Cardiac muscle cell (in vitro differentiated cells and primary cell): ENCODE measurements around the gene BBX. TPM values are rescaled to one million over a fixed set of nuclear protein-coding genes. Genes with fewer than 3 reads are reported as not detected.
A peak's percentile ranks its signal among the peaks of the same experiment; 100 is the strongest.

Experiments
- DNase-seq, 2 donors: peaks; one replicate each; pipeline versions ENCODE4 v3.0.0 to v3.0.0-alpha.2; 2010 to 2017; ENCODE audit warnings: low read depth in 1 of 2, low spot score in 1 of 2
- H3K27ac ChIP-seq: fragments of 200-600 bp; sonication (generic); 2 replicates; pipeline ENCODE4 v1.5.1; 2016
- H3K27me3 ChIP-seq: fragments of 200-600 bp; sonication (generic); 2 replicates; pipeline ENCODE4 v1.6.0; 2016; ENCODE audit warnings: control low read depth
- H3K36me3 ChIP-seq: fragments of 200-600 bp; sonication (generic); 2 replicates; pipeline ENCODE4 v1.5.1; 2016; ENCODE audit warnings: control low read depth
- H3K4me1 ChIP-seq: fragments of 200-600 bp; sonication (generic); 2 replicates; pipeline ENCODE4 v1.8.1; 2017; ENCODE audit warnings: low read depth, mild to moderate bottlenecking, mixed run types
- H3K4me3 ChIP-seq: fragments of 200-600 bp; sonication (generic); 2 replicates; pipeline ENCODE4 v1.5.1; 2016; ENCODE audit warnings: mild to moderate bottlenecking
- H3K9me3 ChIP-seq: fragments of 200-600 bp; sonication (generic); 2 replicates; pipeline ENCODE4 v1.5.1; 2017; ENCODE audit warnings: low read depth, mild to moderate bottlenecking, control low read depth
- CTCF ChIP-seq: IDR thresholded peaks from 2 replicates; pipeline ENCODE4 v1.5.1; 2012; ENCODE audit warnings: low read depth, mild to moderate bottlenecking, low read length
- polyA plus RNA-seq: library from polyadenylated mRNA; unstranded; fragments of >200 nt; fragmentation: Nextera tagmentation; extraction: Ambion mirVana; gene quantifications from 2 replicates; pipeline ENCODE4 v1.2.1, GENCODE V29; 2016
- total RNA-seq: library from RNA; depleted of rRNA; stranded (reverse); fragments of >200 nt; gene quantifications from 2 replicates; pipeline ENCODE4 v1.2.3, GENCODE V29; 2016

Gene BBX
- total and polyA plus RNA-seq, 2 experiments from 2014 or later, result 77.5 to 96.2 TPM

- TF ChIP-seq CTCF, result no peak
- H3K9me3 ChIP-seq, result no peaks in the 10 kb centered on the region
- H3K4me1 ChIP-seq, result peaks cover 4% of the 10 kb centered on the region
- peaks cover 24% of the 10 kb centered on the region for H3K36me3 ChIP-seq
- no peak overlapping the region for H3K4me3 ChIP-seq
- H3K27me3 ChIP-seq, result no peaks in the 10 kb centered on the region
- no peak overlapping the region for H3K27ac ChIP-seq
- no peak for DNase-seq
Measured at GRCh38 chr3:107810171-107811071, 287.7 kb downstream of the BBX start.

- no peak for TF ChIP-seq CTCF
- peaks cover 5% of the 10 kb centered on the region for H3K36me3 ChIP-seq
- DNase-seq, result peak in 1 of 2 donors; percentile 42
Measured at GRCh38 chr3:107813026-107813425, 290.3 kb downstream of the BBX start.

GRCh38 chr3:107816107-107816506 is 293.3 kb downstream of the BBX start:
- Histone ChIP-seq H3K27me3 (no peaks in the 10 kb centered on the region), H3K36me3 (no peaks in the 10 kb centered on the region), H3K4me1 (peaks cover 5% of the 10 kb centered on the region), H3K27ac (no peak overlapping the region), H3K9me3 (no peaks in the 10 kb centered on the region), H3K4me3 (no peak overlapping the region)
- no peak for DNase-seq
- TF ChIP-seq CTCF, result no peak

More at GRCh38 chr3:107813026-107813425, 290.3 kb downstream of the BBX start:
- no peak overlapping the region for H3K4me3 ChIP-seq
- H3K27ac ChIP-seq, result peak overlapping the region; percentile 39
- H3K4me1 ChIP-seq, result peaks cover 4% of the 10 kb centered on the region
- H3K27me3 ChIP-seq, result no peaks in the 10 kb centered on the region
- no peaks in the 10 kb centered on the region for H3K9me3 ChIP-seq

- peaks cover 15% of the 10 kb centered on the region for H3K4me1 ChIP-seq
- no peaks in the 10 kb centered on the region for H3K36me3 ChIP-seq
- no peak for DNase-seq
- no peak overlapping the region for H3K4me3 ChIP-seq
- H3K27me3 ChIP-seq, result no peaks in the 10 kb centered on the region
- TF ChIP-seq CTCF, result no peak
- no peak overlapping the region for H3K27ac ChIP-seq
- H3K9me3 ChIP-seq, result no peaks in the 10 kb centered on the region
Measured at GRCh38 chr3:107817076-107817475, 294.3 kb downstream of the BBX start.

- no peaks in the 10 kb centered on the region for H3K9me3 ChIP-seq
- H3K27me3 ChIP-seq, result no peaks in the 10 kb centered on the region
- TF ChIP-seq CTCF, result no peak
- H3K36me3 ChIP-seq, result no peaks in the 10 kb centered on the region
- no peak overlapping the region for H3K4me3 ChIP-seq
- DNase-seq, result no peak
- peaks cover 19% of the 10 kb centered on the region for H3K4me1 ChIP-seq
- no peak overlapping the region for H3K27ac ChIP-seq
Measured at GRCh38 chr3:107818025-107818424, 295.3 kb downstream of the BBX start.
